NCI-H1930 (cell line): ENCODE measurements around the gene PACSIN2.
"Not testable (repeated sequence)": the region's sequence is repeated elsewhere in the genome, so short reads cannot be mapped to it uniquely, and the experiment has no call there.

Experiments
- DNase-seq, 2 experiments: peaks; one replicate each; lab custom pipeline; 2025; lab: John Stamatoyannopoulos, UW

Gene PACSIN2

GRCh38 chr22:42945736-42946135, 69.2 kb downstream of the PACSIN2 start:
- DNase-seq = no peak

- no peak for DNase-seq
Observed at GRCh38 chr22:42945027-42945426, 69.9 kb downstream of the PACSIN2 start.

- DNase-seq = no peak
Observed at GRCh38 chr22:42944409-42944808, 70.5 kb downstream of the PACSIN2 start.

- no peak for DNase-seq
Observed at GRCh38 chr22:42943981-42944380, 71.0 kb downstream of the PACSIN2 start.

- DNase-seq = no peak
Observed at GRCh38 chr22:42942351-42942750, 72.6 kb downstream of the PACSIN2 start.

- no peak for DNase-seq
Observed at GRCh38 chr22:42939941-42940653, 74.9 kb downstream of the PACSIN2 start.

- DNase-seq = no peak
Observed at GRCh38 chr22:42939451-42939881, 75.5 kb downstream of the PACSIN2 start.

- no peak for DNase-seq
Observed at GRCh38 chr22:42938976-42939375, 76.0 kb downstream of the PACSIN2 start.

GRCh38 chr22:42938449-42938848, 76.5 kb downstream of the PACSIN2 start:
- no peak for DNase-seq

GRCh38 chr22:42937164-42937843, 77.6 kb downstream of the PACSIN2 start:
- DNase-seq = no peak

- not testable (repeated sequence) for DNase-seq
Observed at GRCh38 chr22:42936680-42937079, 78.3 kb downstream of the PACSIN2 start.

GRCh38 chr22:42934338-42934737, 80.6 kb downstream of the PACSIN2 start:
- no peak for DNase-seq

GRCh38 chr22:42933485-42934091, 81.4 kb downstream of the PACSIN2 start:
- DNase-seq = no peak

- no peak for DNase-seq
Observed at GRCh38 chr22:42932857-42933484, 82.0 kb downstream of the PACSIN2 start.

- no peak for DNase-seq
Observed at GRCh38 chr22:42932197-42932519, 82.8 kb downstream of the PACSIN2 start.

- no peak for DNase-seq
Observed at GRCh38 chr22:42931421-42932196, 83.3 kb downstream of the PACSIN2 start.

GRCh38 chr22:42930810-42931420, 84.0 kb downstream of the PACSIN2 start:
- DNase-seq = no peak

- DNase-seq = no peak
Observed at GRCh38 chr22:42929838-42930155, 85.2 kb downstream of the PACSIN2 start.

GRCh38 chr22:42928969-42929837, 85.7 kb downstream of the PACSIN2 start:
- no peak for DNase-seq

- no peak for DNase-seq
Observed at GRCh38 chr22:42927966-42928365, 87.0 kb downstream of the PACSIN2 start.

GRCh38 chr22:42926768-42927167, 88.2 kb downstream of the PACSIN2 start:
- DNase-seq = no peak
